ENCODE results near the gene NPR3. TPM values are rescaled to one million over a fixed set of nuclear protein-coding genes. Genes with fewer than 3 reads are reported as not detected.
"Not testable (repeated sequence)": the region's sequence is repeated elsewhere in the genome, so short reads cannot be mapped to it uniquely, and the experiment has no call there.

Gene NPR3
- total and polyA plus RNA-seq, 5 donors, result 12.6 to 85.3 (median 62.3) TPM

DNA sequence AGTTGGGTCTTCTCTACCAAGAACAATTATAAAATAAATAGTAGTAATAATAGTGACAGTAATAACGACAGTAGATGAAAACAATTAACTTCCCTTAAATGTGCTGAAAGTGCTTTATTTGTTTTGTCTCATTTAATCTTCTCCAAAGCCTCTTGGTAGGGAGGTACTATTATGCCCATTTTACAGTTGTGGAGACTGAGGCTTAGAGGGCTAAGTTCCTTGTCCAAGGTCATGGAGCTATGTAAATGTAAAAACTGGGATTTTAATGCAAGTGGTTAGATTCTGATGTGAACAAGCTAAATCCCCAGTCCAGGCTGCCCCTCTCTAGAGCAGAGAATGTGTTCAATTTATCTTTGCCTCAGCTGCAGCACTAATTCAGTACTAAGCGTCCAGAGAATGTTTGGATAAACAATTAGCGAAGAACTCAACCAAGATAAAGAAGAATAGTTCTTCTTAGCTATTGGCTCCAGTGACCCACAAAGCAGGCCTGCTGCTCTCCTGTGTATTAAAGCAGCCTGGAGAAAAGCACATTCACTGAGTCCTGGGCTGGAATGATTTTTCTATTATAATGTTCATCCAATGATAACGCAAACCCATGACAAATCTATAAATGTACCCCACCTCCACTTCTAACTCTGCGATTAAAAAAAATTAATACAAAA, 68.8 kb downstream of the NPR3 start:
- Histone ChIP-seq H3K27ac (ENCODE audit: low read length) (peak overlapping the region; percentile 40), H3K9me3 (ENCODE audit: control insufficient read depth, low read length) (peaks cover 5% of the 10 kb centered on the region), H3K27me3 (ENCODE audit: control insufficient read depth, insufficient read depth) (no peaks in the 10 kb centered on the region), H3K4me1 (ENCODE audit: control insufficient read depth, insufficient read depth, low read length) (no peaks in the 10 kb centered on the region), H3K4me3 (ENCODE audit: low read length) (no peak overlapping the region)
- 58% methylated on average over 5 of the region's 5 CpGs for WGBS
- ATAC-seq (peak; percentile 45 to 57), DNase-seq (no peak)
- intact Hi-C loops (cut with DNase I), result no loop called here

- H3K4me3 ChIP-seq (ENCODE audit: low read length), result no peak overlapping the region
- H3K9me3 ChIP-seq (ENCODE audit: control insufficient read depth, low read length), result peaks cover 5% of the 10 kb centered on the region
- peak in 1 of 2 donors; percentile 16 for ATAC-seq
- H3K27ac ChIP-seq (ENCODE audit: low read length), result no peak overlapping the region
- H3K27me3 ChIP-seq (ENCODE audit: control insufficient read depth, insufficient read depth), result no peaks in the 10 kb centered on the region
- 61% methylated on average over 10 of the region's 10 CpGs for WGBS
- intact Hi-C loops (cut with DNase I), result no loop called here
- H3K4me1 ChIP-seq (ENCODE audit: control insufficient read depth, insufficient read depth, low read length), result peaks cover 1% of the 10 kb centered on the region
- no peak for DNase-seq
These were observed 69.4 kb downstream of the NPR3 start for GRCh38 chr5:32780508-32780919.

DNA sequence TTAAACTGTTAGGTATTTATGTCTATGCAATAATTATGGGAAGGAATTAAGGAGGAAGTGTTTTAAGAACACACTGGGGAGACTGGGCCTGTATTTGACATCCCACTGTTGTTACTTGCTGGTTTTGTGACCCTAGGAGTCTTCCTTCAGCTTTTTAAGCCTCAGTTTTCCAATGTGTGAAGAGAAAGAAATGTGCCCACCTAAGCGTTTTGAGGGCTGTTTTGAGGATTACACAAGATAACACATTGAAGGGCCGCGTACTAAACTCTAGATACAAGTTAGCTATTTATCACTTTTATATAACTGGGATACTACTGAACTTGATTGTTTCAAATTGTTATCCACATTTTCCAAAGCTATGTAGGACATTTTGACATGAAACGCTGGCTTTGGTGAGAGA, 72.5 kb downstream of the NPR3 start:
- WGBS, result 90% methylated on average over 4 of the region's 4 CpGs
- Histone ChIP-seq H3K9me3 (ENCODE audit: control insufficient read depth, low read length) (peaks cover 7% of the 10 kb centered on the region), H3K27me3 (ENCODE audit: control insufficient read depth, insufficient read depth) (no peaks in the 10 kb centered on the region), H3K27ac (ENCODE audit: low read length) (no peak overlapping the region), H3K4me3 (ENCODE audit: low read length) (no peak overlapping the region), H3K4me1 (ENCODE audit: control insufficient read depth, insufficient read depth, low read length) (peaks cover 1% of the 10 kb centered on the region)
- DNase-seq (no peak), ATAC-seq (no peak)
- intact Hi-C loops (cut with DNase I), result no loop called here

DNA sequence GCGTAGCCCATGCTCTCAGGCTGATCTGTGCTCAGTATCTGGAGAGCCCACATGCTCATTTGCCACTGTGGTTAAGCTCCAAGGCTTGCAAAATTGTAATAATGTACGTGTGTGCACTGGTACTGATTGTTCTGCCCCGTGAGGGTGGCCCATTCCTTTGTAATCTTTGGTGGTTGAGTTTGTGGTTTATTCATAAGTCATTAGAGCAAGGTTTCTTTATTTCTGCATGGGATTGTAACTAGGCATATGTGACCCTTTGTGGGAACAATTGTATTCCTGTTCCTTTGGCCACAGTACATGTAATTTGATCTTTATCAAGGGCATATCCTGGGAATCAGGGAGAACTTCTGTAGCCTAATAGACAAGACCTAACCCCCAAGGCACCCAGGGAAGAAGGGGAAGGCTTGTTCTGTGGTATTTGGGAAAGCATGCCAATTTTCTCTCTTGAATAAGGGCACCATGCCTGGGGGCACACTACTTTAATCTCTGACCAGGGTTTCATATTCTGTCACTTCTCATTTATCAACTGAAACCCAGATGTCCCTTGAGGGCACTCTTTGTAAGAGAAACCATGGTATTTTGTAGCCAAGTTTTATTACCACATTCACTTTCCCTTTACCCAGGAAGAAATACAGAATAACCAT, 74.6 kb downstream of the NPR3 start:
- H3K4me3 ChIP-seq (ENCODE audit: low read length), result no peak overlapping the region
- ATAC-seq (no peak), DNase-seq (no peak)
- H3K27ac ChIP-seq (ENCODE audit: low read length), result no peak overlapping the region
- H3K27me3 ChIP-seq (ENCODE audit: control insufficient read depth, insufficient read depth), result no peaks in the 10 kb centered on the region
- WGBS, result 79% methylated on average over 3 of the region's 3 CpGs
- H3K9me3 ChIP-seq (ENCODE audit: control insufficient read depth, low read length), result peaks cover 5% of the 10 kb centered on the region
- intact Hi-C loops (cut with DNase I), result no loop called here
- H3K4me1 ChIP-seq (ENCODE audit: control insufficient read depth, insufficient read depth, low read length), result peaks cover 3% of the 10 kb centered on the region

DNA sequence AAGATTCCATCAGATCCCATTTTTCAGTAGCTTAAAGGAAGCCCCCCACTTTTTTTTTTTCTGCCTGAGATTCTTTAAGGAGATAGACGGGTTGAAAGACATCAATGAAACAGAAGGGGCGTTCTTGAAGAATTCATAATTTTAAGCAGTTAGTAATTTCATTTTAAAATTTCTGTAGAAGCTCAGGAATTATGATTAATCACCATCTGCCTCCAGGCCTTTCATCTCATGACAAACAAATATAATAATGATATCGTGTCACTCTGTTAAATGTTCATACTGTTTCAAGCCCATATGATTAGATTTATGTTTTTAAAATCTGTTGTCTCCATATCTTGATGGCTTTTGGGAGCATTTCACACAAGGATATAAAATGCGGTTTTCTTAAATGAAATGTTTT, 75.2 kb downstream of the NPR3 start:
- ATAC-seq (no peak), DNase-seq (no peak)
- WGBS, result 84% methylated on average over 4 of the region's 4 CpGs
- H3K4me3 ChIP-seq (ENCODE audit: low read length), result no peak overlapping the region
- peaks cover 3% of the 10 kb centered on the region for H3K4me1 ChIP-seq (ENCODE audit: control insufficient read depth, insufficient read depth, low read length)
- no peak overlapping the region for H3K27ac ChIP-seq (ENCODE audit: low read length)
- H3K27me3 ChIP-seq (ENCODE audit: control insufficient read depth, insufficient read depth), result no peaks in the 10 kb centered on the region
- intact Hi-C loops (cut with DNase I), result no loop called here
- peaks cover 5% of the 10 kb centered on the region for H3K9me3 ChIP-seq (ENCODE audit: control insufficient read depth, low read length)

DNA sequence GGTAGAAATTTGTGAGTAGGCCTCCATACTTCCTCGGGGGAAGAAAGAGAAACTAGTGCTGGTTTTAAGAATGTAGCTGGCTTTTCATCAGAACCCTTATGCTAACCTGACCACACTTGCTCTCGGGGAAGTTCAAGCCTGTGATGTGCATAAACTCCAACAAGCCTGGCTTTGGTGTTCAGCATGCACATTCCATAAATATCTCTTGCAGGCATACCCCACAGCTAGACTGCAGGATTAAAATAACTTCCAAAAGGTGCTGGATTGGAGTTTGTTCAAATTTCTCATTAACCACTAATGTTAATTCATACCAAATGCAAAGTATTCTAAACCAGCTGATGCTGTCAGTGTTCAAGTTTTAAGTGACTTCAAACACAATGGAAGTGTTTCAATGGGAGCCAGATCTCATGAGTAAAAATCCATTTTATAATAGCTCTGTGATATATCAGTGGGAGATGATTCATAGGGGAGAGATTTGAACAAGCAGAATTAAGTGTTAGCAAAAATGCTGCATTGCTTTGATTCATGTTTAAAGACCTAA, 79.4 kb downstream of the NPR3 start:
- Histone ChIP-seq H3K27me3 (ENCODE audit: control insufficient read depth, insufficient read depth) (no peaks in the 10 kb centered on the region), H3K4me1 (ENCODE audit: control insufficient read depth, insufficient read depth, low read length) (peaks cover 2% of the 10 kb centered on the region), H3K4me3 (ENCODE audit: low read length) (no peak overlapping the region), H3K27ac (ENCODE audit: low read length) (no peak overlapping the region), H3K9me3 (ENCODE audit: control insufficient read depth, low read length) (peaks cover 5% of the 10 kb centered on the region)
- WGBS, result 70% methylated on average over 2 of the region's 2 CpGs
- intact Hi-C loops (cut with DNase I), result no loop called here
- ATAC-seq (no peak), DNase-seq (no peak)

DNA sequence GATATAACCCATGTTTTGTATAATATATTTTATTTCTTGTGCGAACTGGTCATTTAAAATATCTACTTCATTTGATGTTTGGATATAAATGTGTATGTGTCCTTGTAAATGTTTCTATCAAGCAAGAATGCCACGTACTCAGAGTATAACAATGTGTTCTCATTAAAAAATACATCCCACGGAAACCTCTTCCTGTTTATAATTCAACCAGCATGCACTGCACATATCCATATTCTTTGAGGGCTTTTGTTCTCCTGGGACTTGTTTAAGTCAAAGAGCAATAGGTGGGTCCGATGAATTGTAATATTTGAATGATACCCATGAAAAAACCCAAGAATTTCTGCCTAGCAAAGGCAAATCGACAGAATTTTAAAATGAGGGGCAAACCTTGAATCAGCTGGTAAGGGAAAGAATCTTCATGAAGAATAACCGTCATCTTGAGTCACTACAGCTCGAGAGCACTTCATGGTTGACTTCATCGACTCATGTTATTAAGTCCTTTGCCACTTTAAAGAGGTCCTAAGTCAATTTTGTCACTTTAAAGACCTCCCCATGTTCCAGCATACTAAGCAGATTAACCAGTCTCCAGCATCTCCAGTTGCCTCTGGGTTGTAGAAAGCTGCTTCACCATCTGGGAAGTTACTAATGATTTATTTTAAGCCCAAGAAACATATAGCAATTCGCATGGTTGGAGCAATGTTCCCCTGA, 80.6 kb downstream of the NPR3 start:
- Histone ChIP-seq H3K9me3 (ENCODE audit: control insufficient read depth, low read length) (peaks cover 5% of the 10 kb centered on the region), H3K4me1 (ENCODE audit: control insufficient read depth, insufficient read depth, low read length) (peaks cover 2% of the 10 kb centered on the region), H3K4me3 (ENCODE audit: low read length) (no peak overlapping the region), H3K27me3 (ENCODE audit: control insufficient read depth, insufficient read depth) (no peaks in the 10 kb centered on the region), H3K27ac (ENCODE audit: low read length) (no peak overlapping the region)
- ATAC-seq (no peak), DNase-seq (no peak)
- 86% methylated on average over 9 of the region's 9 CpGs for WGBS
- intact Hi-C loops (cut with DNase I), result no loop called here

GRCh38 chr5:32794086-32794485, 83.0 kb downstream of the NPR3 start:
- H3K27ac ChIP-seq (ENCODE audit: low read length), result no peak overlapping the region
- peak; percentile 56 for ATAC-seq
- WGBS, result 93% methylated on average over 1 of the region's 1 CpG
- H3K4me1 ChIP-seq (ENCODE audit: control insufficient read depth, insufficient read depth, low read length), result peaks cover 2% of the 10 kb centered on the region
- no peaks in the 10 kb centered on the region for H3K27me3 ChIP-seq (ENCODE audit: control insufficient read depth, insufficient read depth)
- no peak for DNase-seq
- H3K4me3 ChIP-seq (ENCODE audit: low read length), result no peak overlapping the region
- peaks cover 4% of the 10 kb centered on the region for H3K9me3 ChIP-seq (ENCODE audit: control insufficient read depth, low read length)
- intact Hi-C loops (cut with DNase I), result no loop called here

DNA sequence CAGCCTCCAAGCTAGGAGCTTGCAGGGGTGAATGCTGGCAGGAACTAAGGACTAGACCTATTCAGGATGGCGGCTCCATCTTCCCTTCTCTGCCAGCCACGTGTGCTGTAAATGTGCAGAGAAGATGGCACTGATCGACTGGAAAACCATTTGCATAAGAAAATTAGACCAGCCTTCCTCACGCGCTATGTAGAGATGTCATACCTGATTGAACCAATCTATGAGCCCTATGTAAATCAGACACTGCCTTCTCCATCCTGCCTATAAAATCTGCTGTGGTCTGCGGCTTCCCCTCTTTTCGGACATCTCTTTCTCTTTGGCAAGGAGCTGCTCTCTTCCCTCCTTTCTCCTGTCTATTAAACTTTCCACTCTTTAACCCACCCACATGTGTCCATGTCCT, 91.6 kb downstream of the NPR3 start:
- Histone ChIP-seq H3K9me3 (ENCODE audit: control insufficient read depth, low read length) (no peaks in the 10 kb centered on the region), H3K4me3 (ENCODE audit: low read length) (no peak overlapping the region), H3K4me1 (ENCODE audit: control insufficient read depth, insufficient read depth, low read length) (no peaks in the 10 kb centered on the region), H3K27ac (ENCODE audit: low read length) (no peak overlapping the region), H3K27me3 (ENCODE audit: control insufficient read depth, insufficient read depth) (no peaks in the 10 kb centered on the region)
- DNase-seq (no peak), ATAC-seq (no peak)
- 90% methylated on average over 7 of the region's 7 CpGs for WGBS
- intact Hi-C loops (cut with DNase I), result no loop called here

DNA sequence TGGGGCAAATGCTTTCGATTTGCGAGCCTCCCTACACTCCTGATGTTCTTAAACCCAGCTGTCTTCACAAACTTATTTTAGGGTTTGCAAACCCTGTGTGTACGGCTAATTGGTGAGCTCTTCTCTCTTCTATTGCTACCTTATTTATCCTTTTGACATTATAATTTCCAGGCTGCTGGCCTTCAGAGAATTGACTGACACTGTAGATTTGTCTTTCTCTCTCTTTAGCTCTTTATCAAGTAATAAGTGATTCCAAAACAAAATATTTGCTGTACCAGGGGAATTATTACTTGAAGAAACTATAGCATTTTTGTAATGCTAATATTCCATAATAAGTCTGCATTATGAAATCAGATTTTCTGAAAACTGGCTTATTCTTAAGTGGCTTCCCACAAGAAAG, 92.5 kb downstream of the NPR3 start:
- Histone ChIP-seq H3K27ac (ENCODE audit: low read length) (no peak overlapping the region), H3K27me3 (ENCODE audit: control insufficient read depth, insufficient read depth) (no peaks in the 10 kb centered on the region), H3K4me1 (ENCODE audit: control insufficient read depth, insufficient read depth, low read length) (no peaks in the 10 kb centered on the region), H3K4me3 (ENCODE audit: low read length) (no peak overlapping the region), H3K9me3 (ENCODE audit: control insufficient read depth, low read length) (no peaks in the 10 kb centered on the region)
- ATAC-seq, result no peak
- WGBS, result 71% methylated on average over 3 of the region's 3 CpGs
- DNase-seq, result no peak
- intact Hi-C loops (cut with DNase I), result no loop called here

- WGBS, result 93% methylated on average over 1 of the region's 1 CpG
- H3K27ac ChIP-seq (ENCODE audit: low read length); H3K9me3 ChIP-seq (ENCODE audit: control insufficient read depth, low read length); H3K27me3 ChIP-seq (ENCODE audit: control insufficient read depth, insufficient read depth); intact Hi-C loops (cut with DNase I); DNase-seq; H3K4me3 ChIP-seq (ENCODE audit: low read length); ATAC-seq; H3K4me1 ChIP-seq (ENCODE audit: control insufficient read depth, insufficient read depth, low read length): not testable (repeated sequence)
These were observed 94.3 kb downstream of the NPR3 start for GRCh38 chr5:32805462-32805861.

Data from right cardiac atrium (tissue), 5 donors.